HG02763 (cell line): Measurements from ENCODE around the gene CGB2.
"Not testable (repeated sequence)": the region's sequence is repeated elsewhere in the genome, so short reads cannot be mapped to it uniquely, and the experiment has no call there.

Experiments used
- ATAC-seq: cut with Tn5 transposase; IDR thresholded peaks from one replicate; pipeline ENCODE4 v1.9.1; 2021; ENCODE audit warnings: mild to moderate bottlenecking, moderate library complexity; ENCODE audit not compliant: unreplicated experiment

CGB2 gene

DNA sequence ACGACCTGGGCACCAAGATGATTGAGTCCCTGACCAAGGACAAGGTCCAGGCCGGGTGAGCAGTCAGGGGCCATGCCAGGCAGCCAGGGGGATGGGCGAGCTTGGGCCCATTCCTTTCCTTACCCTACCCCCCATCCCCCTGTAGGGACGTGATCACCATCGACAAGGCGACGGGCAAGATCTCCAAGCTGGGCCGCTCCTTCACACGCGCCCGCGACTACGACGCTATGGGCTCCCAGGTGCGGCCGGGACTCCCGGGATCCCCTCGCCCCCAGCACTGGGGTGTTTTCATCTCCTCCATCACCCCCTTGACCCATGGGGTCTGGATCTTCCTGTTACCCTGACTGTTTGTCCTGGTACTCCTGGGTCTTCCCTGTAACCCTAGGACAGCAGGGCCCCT, 21.9 kb upstream of the CGB2 start:
- ATAC-seq: no peak

GRCh38 chr19:49010453-49010852, 21.2 kb upstream of the CGB2 start:
- ATAC-seq: no peak

- no peak for ATAC-seq
These were observed 20.5 kb upstream of the CGB2 start for GRCh38 chr19:49011194-49011593.

- no peak for ATAC-seq
These were observed 17.4 kb upstream of the CGB2 start for GRCh38 chr19:49014123-49014869.

GRCh38 chr19:49014870-49015255, 16.8 kb upstream of the CGB2 start:
- ATAC-seq: no peak

DNA sequence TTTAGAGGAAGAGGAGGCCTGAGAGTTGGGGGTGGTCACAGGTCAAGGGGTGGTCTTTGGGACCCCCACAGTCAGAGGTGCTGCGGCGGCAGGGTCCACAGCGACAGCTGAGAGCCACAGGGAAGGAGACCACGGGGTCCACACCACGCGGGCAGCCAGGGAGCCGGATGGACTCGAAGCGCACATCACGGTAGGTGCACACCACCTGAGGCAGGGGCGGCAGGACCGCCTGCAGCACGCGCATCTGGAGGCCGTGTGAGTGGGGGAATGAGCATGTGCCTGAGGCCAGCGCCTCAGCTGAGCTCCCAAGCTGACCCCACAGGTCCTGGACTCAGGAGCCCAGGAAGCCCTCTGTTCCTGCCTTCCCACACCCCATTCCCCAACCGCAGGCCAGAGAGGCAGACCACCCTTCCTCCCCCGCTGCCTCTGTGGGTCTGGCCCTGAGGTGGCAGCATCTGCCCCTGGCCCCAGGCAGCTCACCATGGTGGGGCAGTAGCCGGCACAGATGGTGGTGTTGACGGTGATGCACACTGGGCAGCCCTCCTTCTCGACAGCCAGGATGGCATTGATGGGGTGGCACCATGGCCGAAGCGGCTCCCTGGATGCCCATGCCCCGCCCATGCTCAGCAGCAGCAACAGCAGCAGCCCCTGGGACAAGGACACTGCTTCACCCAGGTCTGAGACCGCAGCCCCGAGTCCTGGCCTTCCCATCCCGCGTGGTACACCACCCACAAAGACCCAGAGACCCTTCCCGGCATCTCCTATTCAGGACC, 15.4 kb upstream of the CGB2 start:
- no peak for ATAC-seq

- no peak for ATAC-seq
These were observed 14.5 kb upstream of the CGB2 start, which contains the start of gene LHB for GRCh38 chr19:49017041-49017665. LHB (minus strand) TSS chr19:49017091; CDS start chr19:49017081, 10 bp downstream.

DNA sequence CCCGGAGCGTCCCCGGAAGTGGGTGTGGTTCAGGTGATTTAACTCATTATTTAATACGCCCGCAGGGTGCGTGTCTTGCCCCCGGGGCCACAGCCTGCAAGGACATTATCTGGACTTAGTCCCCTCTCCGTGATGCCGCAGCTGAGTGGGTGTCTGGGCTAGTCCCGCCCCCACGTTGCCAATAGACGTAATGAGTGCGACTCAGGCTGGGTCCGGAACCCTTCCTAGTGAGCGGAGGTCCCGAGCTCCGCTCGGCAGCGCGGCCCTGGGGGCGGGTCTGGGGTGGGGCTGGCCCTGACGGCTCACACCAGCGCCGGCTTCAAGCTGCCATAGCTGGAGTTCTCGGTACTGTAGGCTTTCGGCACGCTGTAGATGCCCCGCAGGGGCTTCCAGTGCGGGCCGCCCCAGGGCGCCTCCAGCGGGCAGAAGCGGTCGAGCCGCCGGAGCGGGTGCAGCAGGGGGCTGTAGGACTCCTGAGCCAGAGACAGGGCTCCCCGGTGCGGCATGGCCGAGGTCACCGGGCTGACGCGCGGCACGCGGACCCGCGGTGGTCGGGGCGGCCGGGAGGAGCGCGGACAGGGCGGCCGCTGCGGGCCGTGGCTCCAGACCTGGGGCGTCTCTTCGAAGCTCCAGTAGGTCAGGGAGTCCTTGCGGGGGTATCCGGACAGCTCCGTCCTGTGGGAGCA, 13.9 kb upstream of the CGB2 start:
- ATAC-seq: no peak

- not testable (repeated sequence) for ATAC-seq
These were observed 13.1 kb upstream of the CGB2 start for GRCh38 chr19:49018388-49019241.

- no peak for ATAC-seq
These were observed 12.3 kb upstream of the CGB2 start for GRCh38 chr19:49019242-49019932.

DNA sequence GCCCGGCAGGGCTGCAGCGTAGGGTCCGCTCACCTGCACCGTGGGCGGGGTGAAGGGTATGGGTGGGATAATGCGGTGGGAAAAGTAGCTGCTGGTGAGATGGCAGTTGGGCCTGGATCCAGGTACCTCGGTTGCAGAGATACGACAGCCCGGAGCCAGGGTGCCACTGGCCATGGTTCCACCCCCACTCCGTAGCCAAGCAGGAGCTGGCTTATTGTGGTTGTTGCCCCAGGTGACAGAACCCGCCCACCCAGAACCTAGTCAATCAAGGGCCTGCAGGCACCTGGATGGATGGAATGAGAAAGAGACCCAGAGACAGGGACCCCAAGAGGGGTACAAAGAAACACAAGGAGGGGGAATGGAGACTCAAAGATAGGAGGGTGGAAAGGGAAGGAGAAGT, 11.3 kb upstream of the CGB2 start:
- no peak for ATAC-seq

DNA sequence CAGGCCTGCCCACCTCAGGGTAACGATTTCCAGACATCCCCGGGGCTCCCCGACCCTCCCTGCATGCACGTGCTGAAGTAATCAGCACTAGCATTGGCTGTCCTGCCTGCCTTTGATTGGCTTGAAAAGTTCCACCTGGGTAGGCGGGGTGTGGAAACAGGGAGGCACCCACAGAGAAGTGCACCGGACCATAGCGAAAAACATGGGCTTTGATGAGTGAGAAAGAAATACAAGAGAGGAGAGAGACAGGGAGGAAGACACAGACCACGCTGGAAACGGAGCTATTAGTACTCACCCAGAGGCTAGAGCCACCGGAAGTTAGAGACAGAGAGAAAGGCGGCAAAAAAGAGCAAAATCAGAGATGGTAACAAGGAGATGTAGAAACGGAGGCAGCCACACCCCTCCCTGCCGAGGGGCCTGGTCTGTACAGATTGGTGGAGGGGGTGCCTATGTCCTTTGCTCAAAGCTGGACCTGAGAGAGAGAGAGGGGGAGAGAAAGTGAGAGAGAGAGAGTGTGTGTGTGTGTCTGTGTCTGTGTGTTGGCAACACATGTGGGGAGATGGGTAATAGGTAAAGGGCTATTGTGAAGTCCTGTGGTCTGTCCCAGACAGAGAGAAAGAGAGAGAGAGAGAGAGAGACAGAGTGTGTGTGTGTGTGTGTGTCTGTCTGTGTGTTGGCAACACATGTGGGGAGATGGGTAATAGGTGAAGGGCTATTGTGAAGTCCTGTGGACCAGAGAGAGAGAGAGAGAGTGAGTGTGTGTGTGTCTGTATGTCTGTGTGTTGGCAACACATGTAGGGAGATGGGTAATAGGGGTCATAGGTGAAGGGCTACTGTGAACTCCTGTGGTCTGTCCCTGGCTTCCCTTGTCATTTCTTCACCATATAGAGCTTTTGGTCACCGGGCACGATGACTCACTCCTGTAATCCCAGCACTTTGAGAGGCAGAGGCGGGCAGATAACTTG, 10.5 kb upstream of the CGB2 start:
- no peak for ATAC-seq

DNA sequence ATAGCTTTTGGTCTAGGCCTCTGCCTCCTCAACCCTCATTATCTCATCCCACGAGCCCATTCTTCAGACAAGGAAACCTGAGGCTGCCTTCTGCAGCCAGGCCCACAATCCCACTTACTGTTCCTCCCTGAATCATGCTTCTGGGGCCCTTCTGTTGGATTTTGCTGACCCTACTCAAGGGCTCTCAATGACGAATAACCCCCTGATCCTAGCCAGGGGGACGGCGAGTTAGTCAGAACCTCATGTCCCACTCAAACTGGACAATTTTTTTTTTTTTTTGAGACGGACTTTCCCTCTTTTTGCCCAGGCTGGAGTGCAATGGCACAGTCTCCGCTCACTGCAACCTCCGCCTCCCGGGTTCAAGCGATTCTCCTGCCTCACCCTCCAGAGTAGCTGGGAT, 9.6 kb upstream of the CGB2 start:
- no peak for ATAC-seq

DNA sequence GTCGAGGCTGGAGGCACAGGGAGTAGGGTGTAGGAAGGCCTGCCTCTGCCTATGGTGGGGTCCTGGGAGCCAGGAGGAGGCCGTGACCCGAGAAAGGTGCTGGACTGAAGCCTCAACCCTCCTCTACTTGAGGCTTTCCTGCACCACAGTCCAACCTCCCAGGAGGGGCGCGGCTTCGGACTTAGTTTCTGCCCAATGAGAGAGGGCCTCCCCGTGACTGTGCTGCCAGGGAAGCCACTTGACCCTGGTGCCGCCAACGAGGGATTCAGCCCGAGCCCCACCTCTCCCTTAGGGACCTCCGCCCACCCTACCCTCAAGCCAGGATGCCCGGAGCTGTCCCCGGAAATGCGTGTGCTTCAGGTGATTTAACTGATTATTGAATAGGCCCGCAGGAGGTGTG, 7.5 kb upstream of the CGB2 start, which contains the start of gene CGB3:
Gene CGB3 (minus strand): TSS at position 101 of the 400 bp plus-strand sequence. CDS start 362 bp downstream, outside the sequence.
- not testable (repeated sequence) for ATAC-seq

- not testable (repeated sequence) for ATAC-seq
These were observed 6.6 kb upstream of the CGB2 start for GRCh38 chr19:49025088-49025487.

GRCh38 chr19:49025599-49025998, 6.1 kb upstream of the CGB2 start:
- ATAC-seq: not testable (repeated sequence)

GRCh38 chr19:49028686-49029085, 3.0 kb upstream of the CGB2 start:
- ATAC-seq: not testable (repeated sequence)

DNA sequence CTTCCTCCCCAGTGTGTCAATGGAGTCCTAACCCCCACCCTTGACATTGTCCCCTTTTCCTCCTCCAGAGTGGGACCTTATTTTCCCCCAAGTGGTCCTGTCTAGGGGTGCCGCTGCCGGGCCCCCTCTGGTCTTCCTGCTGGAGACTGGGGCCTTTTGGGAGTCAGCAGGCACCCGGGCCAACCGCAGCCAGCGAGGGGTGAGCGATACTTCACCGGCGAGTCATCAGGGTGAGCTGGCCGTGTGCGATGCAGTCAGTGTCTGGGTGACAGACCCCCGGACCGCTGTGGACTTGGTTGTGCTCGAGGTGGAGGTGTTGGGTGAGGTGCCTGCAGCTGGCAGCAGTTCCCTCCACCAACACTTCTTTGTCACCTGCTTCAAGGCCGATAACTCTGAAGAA, 1.9 kb upstream of the CGB2 start:
- not testable (repeated sequence) for ATAC-seq
